HEK293 (cell line): ENCODE measurements around the gene CREG2.

ENCODE experiments used
- CTCF ChIA-PET: fragments of 350-600 bp; formaldehyde crosslinking; extraction: SDS; loops from one replicate; lab custom pipeline; 2021; ENCODE audit warnings: antibody characterized with exemption; lab: Yijun Ruan, JAX
- POLR2A ChIA-PET: fragments of 300-600 bp; formaldehyde crosslinking; extraction: SDS; loops from one replicate; lab custom pipeline; 2020; ENCODE audit warnings: antibody characterized with exemption, inconsistent platforms; lab: Yijun Ruan, JAX
- H3K27ac ChIP-seq: fragments of 200-500 bp; sonication (Bioruptor generic); 2 replicates; pipeline ENCODE4 v1.5.1; 2014; ENCODE audit warnings: low read depth, low read length, control low read depth, inconsistent platforms; ENCODE audit errors: extremely low read depth
- H3K36me3 ChIP-seq, 2 experiments: fragments of 200-500 bp in 1 of 2; sonication (Bioruptor generic) in 1 of 2; 1 replicate in 1 of 2; 2 replicates in 1 of 2; pipeline ENCODE4 v1.5.1; 2014 to 2017; ENCODE audit warnings: inconsistent platforms in 2 of 2, low read length in 2 of 2; ENCODE audit not compliant: control insufficient read depth in 2 of 2, insufficient read depth in 1 of 2
- H3K4me1 ChIP-seq: fragments of 200-500 bp; sonication (Bioruptor generic); 2 replicates; pipeline ENCODE4 v1.5.1; 2014; ENCODE audit warnings: mild to moderate bottlenecking, low read length, inconsistent platforms; ENCODE audit not compliant: control insufficient read depth, insufficient read depth
- H3K4me3 ChIP-seq: 2 replicates; pipeline ENCODE4 v1.5.1; 2011; ENCODE audit warnings: low read depth, mild to moderate bottlenecking, control low read depth, low read length, moderate library complexity
- H3K9me3 ChIP-seq: fragments of 200-500 bp; sonication (Bioruptor generic); 2 replicates; pipeline ENCODE4 v1.5.1; 2014; ENCODE audit warnings: low read depth, low read length, inconsistent platforms; ENCODE audit not compliant: control insufficient read depth, insufficient read depth
- EGR2 ChIP-seq: fragments of 450-650 bp; formaldehyde crosslinking; IDR thresholded peaks from 2 replicates; pipeline ENCODE4 v1.5.1; 2016; ENCODE audit warnings: low read depth, missing biosample characterization, missing genetic modification characterization
- FEZF1 ChIP-seq: fragments of 450-650 bp; formaldehyde crosslinking; IDR thresholded peaks from 2 replicates; pipeline ENCODE4 v1.5.1; 2016; ENCODE audit warnings: missing biosample characterization, missing genetic modification characterization
- GLIS1 ChIP-seq: fragments of 450-650 bp; formaldehyde crosslinking; IDR thresholded peaks from 2 replicates; pipeline ENCODE4 v1.5.1; 2016; ENCODE audit warnings: missing biosample characterization, missing genetic modification characterization
- HOXD13 ChIP-seq: sonication (generic); formaldehyde crosslinking; IDR thresholded peaks from 2 replicates; pipeline ENCODE4 v1.8.0; 2022; ENCODE audit warnings: missing genetic modification reagents, borderline replicate concordance
- KLF8 ChIP-seq: fragments of 450-650 bp; formaldehyde crosslinking; IDR thresholded peaks from 2 replicates; pipeline ENCODE4 v1.5.1; 2016; ENCODE audit warnings: missing biosample characterization, missing genetic modification characterization
- KLF9 ChIP-seq: fragments of 450-650 bp; formaldehyde crosslinking; IDR thresholded peaks from 2 replicates; pipeline ENCODE4 v1.5.1; 2016; ENCODE audit warnings: missing biosample characterization, missing genetic modification characterization, low read depth
- MYNN ChIP-seq: fragments of 450-650 bp; formaldehyde crosslinking; IDR thresholded peaks from 2 replicates; pipeline ENCODE4 v1.5.1; 2016; ENCODE audit warnings: missing biosample characterization, missing genetic modification characterization, borderline replicate concordance
- MZF1 ChIP-seq: fragments of 450-650 bp; formaldehyde crosslinking; IDR thresholded peaks from 2 replicates; pipeline ENCODE4 v1.5.1; 2017; ENCODE audit warnings: missing biosample characterization, missing genetic modification characterization, borderline replicate concordance
- WT1 ChIP-seq: fragments of 450-650 bp; formaldehyde crosslinking; IDR thresholded peaks from 2 replicates; pipeline ENCODE4 v1.5.1; 2016; ENCODE audit warnings: missing biosample characterization, missing genetic modification characterization
- ZFP37 ChIP-seq: fragments of 450-650 bp; formaldehyde crosslinking; IDR thresholded peaks from 2 replicates; pipeline ENCODE4 v1.5.1; 2016; ENCODE audit warnings: missing biosample characterization, missing genetic modification characterization
- ZIC2 ChIP-seq: fragments of 450-650 bp; formaldehyde crosslinking; IDR thresholded peaks from 2 replicates; pipeline ENCODE4 v1.5.1; 2016; ENCODE audit warnings: missing biosample characterization, missing genetic modification characterization
- ZNF132 ChIP-seq: fragments of 450-650 bp; formaldehyde crosslinking; IDR thresholded peaks from 2 replicates; pipeline ENCODE4 v1.5.1; 2017; ENCODE audit warnings: missing biosample characterization, missing genetic modification characterization, borderline replicate concordance
- ZNF138 ChIP-seq: fragments of 450-650 bp; formaldehyde crosslinking; IDR thresholded peaks from 2 replicates; pipeline ENCODE4 v1.5.1; 2016; ENCODE audit warnings: missing biosample characterization, missing genetic modification characterization, borderline replicate concordance
- ZNF146 ChIP-seq: fragments of 450-650 bp; formaldehyde crosslinking; IDR thresholded peaks from 2 replicates; pipeline ENCODE4 v1.5.1; 2016; ENCODE audit warnings: missing biosample characterization, missing genetic modification characterization
- ZNF155 ChIP-seq: fragments of 450-650 bp; formaldehyde crosslinking; IDR thresholded peaks from 2 replicates; pipeline ENCODE4 v1.5.1; 2016; ENCODE audit warnings: missing biosample characterization, missing genetic modification characterization
- ZNF16 ChIP-seq: fragments of 450-650 bp; formaldehyde crosslinking; IDR thresholded peaks from 2 replicates; pipeline ENCODE4 v1.5.1; 2016; ENCODE audit warnings: low read depth, missing biosample characterization, missing genetic modification characterization
- ZNF211 ChIP-seq: fragments of 450-650 bp; formaldehyde crosslinking; IDR thresholded peaks from 2 replicates; pipeline ENCODE4 v1.5.1; 2016; ENCODE audit warnings: low read depth, missing biosample characterization, missing genetic modification characterization
- ZNF223 ChIP-seq: fragments of 450-650 bp; formaldehyde crosslinking; IDR thresholded peaks from 2 replicates; pipeline ENCODE4 v1.5.1; 2016; ENCODE audit warnings: missing biosample characterization, missing genetic modification characterization
- ZNF274 ChIP-seq, 2 experiments: fragments of 200-500 bp in 1 of 2; fragments of 450-650 bp in 1 of 2; sonication (Bioruptor generic) in 1 of 2; formaldehyde crosslinking in 1 of 2; IDR thresholded peaks; 2 replicates each; pipeline versions ENCODE4 v1.5.1 to v1.6.1; 2014 to 2016; ENCODE audit warnings: borderline replicate concordance in 1 of 2, inconsistent platforms in 1 of 2, low read length in 1 of 2, missing biosample characterization in 1 of 2, missing genetic modification characterization in 1 of 2
- ZNF341 ChIP-seq: fragments of 450-650 bp; formaldehyde crosslinking; IDR thresholded peaks from 2 replicates; pipeline ENCODE4; 2016; ENCODE audit warnings: low read depth, missing biosample characterization, missing genetic modification characterization
- ZNF404 ChIP-seq: fragments of 450-650 bp; formaldehyde crosslinking; IDR thresholded peaks from 2 replicates; pipeline ENCODE4 v1.5.1; 2017; ENCODE audit warnings: missing biosample characterization, missing genetic modification characterization
- ZNF514 ChIP-seq: fragments of 450-650 bp; formaldehyde crosslinking; IDR thresholded peaks from 2 replicates; pipeline ENCODE4 v1.5.1; 2016; ENCODE audit warnings: missing biosample characterization, missing genetic modification characterization
- ZNF549 ChIP-seq: fragments of 450-650 bp; IDR thresholded peaks from 2 replicates; pipeline ENCODE4 v1.5.1; 2018; ENCODE audit warnings: missing biosample characterization, missing genetic modification characterization, mild to moderate bottlenecking, inconsistent platforms, moderate library complexity
- ZNF560 ChIP-seq: fragments of 450-650 bp; formaldehyde crosslinking; IDR thresholded peaks from 2 replicates; pipeline ENCODE4 v1.5.1; 2017; ENCODE audit warnings: missing biosample characterization, missing genetic modification characterization, borderline replicate concordance
- ZNF792 ChIP-seq: fragments of 450-650 bp; formaldehyde crosslinking; IDR thresholded peaks from 2 replicates; pipeline ENCODE4 v1.5.1; 2016; ENCODE audit warnings: missing biosample characterization, missing genetic modification characterization
- ZNF837 ChIP-seq: fragments of 450-650 bp; formaldehyde crosslinking; IDR thresholded peaks from 2 replicates; pipeline ENCODE4 v1.5.1; 2016; ENCODE audit warnings: missing biosample characterization, missing genetic modification characterization
- TF ChIP-seq, protein P1 (sequence below): fragments of 450-650 bp; formaldehyde crosslinking; optimal IDR thresholded peaks from 2 replicates; pipeline ENCODE3; 2016; ENCODE audit warnings: missing biosample characterization, mild to moderate bottlenecking, missing genetic modification characterization
- TF ChIP-seq, protein P2 (sequence below): fragments of 450-650 bp; formaldehyde crosslinking; IDR thresholded peaks from 2 replicates; pipeline ENCODE4 v1.5.1; 2017; ENCODE audit warnings: missing biosample characterization, missing genetic modification characterization
- TF ChIP-seq, protein P3 (sequence below): fragments of 450-650 bp; formaldehyde crosslinking; IDR thresholded peaks from 2 replicates; pipeline ENCODE4 v1.5.1; 2016; ENCODE audit warnings: missing biosample characterization, missing genetic modification characterization

Gene CREG2

DNA sequence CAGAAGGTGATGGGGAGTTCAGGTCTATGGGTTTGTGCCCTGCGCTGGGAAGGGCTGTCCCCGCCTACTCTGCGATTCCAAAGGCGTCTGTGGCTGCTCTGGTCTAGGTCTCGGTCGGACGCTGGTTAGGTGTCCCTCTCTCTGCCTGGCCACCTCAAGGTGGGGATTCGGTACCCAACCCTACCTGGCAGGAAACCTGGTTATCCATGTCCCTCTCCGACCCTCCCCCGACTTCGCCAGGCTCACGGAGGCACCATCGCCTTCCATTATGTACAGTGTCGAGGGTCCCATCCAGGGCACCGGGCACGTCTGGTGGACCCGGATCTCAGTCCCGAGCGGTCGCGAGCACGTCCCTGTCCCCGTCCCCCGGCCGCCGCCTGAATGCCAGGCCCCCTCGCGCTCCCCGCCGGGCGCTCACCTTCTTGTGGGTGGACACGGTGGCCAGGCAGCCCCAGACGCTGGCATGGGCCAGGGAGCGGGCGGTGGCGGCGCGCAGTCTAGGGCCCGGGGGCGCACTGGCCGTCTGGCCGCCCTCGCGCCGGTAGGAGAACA, 628 bp downstream of the CREG2 start (continued):
- TF ChIP-seq ZNF341 (tag by site-specific recombination) = no peak
- TF ChIP-seq, protein P1, sequence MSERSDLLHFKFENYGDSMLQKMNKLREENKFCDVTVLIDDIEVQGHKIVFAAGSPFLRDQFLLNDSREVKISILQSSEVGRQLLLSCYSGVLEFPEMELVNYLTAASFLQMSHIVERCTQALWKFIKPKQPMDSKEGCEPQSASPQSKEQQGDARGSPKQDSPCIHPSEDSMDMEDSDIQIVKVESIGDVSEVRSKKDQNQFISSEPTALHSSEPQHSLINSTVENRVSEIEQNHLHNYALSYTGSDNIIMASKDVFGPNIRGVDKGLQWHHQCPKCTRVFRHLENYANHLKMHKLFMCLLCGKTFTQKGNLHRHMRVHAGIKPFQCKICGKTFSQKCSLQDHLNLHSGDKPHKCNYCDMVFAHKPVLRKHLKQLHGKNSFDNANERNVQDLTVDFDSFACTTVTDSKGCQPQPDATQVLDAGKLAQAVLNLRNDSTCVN = peak; percentile 66
- no peak for TF ChIP-seq ZNF514

- TF ChIP-seq ZNF792 (no peak), ZFP37 (tag by site-specific recombination) (no peak), ZNF16 (tag by site-specific recombination) (no peak), WT1 (tag by site-specific recombination) (no peak), ZIC2 (tag by site-specific recombination) (no peak), ZNF155 (no peak), MYNN (tag by site-specific recombination) (no peak), ZNF837 (no peak), HOXD13 (CRISPR knock-in tag) (no peak), EGR2 (tag by site-specific recombination) (no peak), MZF1 (tag by site-specific recombination) (no peak)
- TF ChIP-seq, protein P2, sequence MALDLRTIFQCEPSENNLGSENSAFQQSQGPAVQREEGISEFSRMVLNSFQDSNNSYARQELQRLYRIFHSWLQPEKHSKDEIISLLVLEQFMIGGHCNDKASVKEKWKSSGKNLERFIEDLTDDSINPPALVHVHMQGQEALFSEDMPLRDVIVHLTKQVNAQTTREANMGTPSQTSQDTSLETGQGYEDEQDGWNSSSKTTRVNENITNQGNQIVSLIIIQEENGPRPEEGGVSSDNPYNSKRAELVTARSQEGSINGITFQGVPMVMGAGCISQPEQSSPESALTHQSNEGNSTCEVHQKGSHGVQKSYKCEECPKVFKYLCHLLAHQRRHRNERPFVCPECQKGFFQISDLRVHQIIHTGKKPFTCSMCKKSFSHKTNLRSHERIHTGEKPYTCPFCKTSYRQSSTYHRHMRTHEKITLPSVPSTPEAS = no peak
- no peak overlapping the region for H3K4me3 ChIP-seq
- no peak overlapping the region for H3K27ac ChIP-seq
- POLR2A ChIA-PET = no interaction called here
- H3K36me3 ChIP-seq = no peaks in the 10 kb centered on the region
- CTCF ChIA-PET = interaction anchor here (1.2 kb wide), 1 partner anchor 33 kb away, joined by 3 read pairs; no protein-coding TSS in a partner anchor
- no peaks in the 10 kb centered on the region for H3K4me1 ChIP-seq
- no peaks in the 10 kb centered on the region for H3K9me3 ChIP-seq
Measured at GRCh38 chr2:101383016-101383541, 4.2 kb downstream of the CREG2 start.

DNA sequence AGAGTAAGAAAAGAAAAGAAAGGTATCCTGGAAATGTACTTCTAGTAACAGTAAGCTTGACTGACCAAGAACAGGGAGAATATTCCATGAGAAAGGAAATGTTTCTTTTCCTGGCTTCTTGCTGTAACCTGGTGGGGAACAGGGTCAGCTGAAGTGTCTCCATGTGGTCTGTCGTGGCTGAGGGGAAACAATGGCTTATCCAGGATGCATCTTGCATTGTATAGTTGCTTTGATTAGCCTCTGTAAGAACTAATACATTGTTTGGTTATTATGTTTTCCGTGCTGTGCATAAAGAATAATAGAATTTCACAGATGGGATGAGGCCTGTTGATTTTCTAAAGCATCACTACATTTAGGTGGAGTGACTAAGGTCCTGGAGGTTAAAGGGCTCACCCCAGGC, 4.9 kb downstream of the CREG2 start:
- Histone ChIP-seq H3K27ac (no peak overlapping the region), H3K4me1 (no peaks in the 10 kb centered on the region), H3K4me3 (no peak overlapping the region), H3K36me3 (no peaks in the 10 kb centered on the region), H3K9me3 (no peaks in the 10 kb centered on the region)
- ChIA-PET CTCF (interaction anchor here (1.2 to 1.3 kb wide), 2 partner anchors 32 to 33 kb away, joined by 3 to 5 read pairs; no protein-coding TSS in a partner anchor), POLR2A (no interaction called here)
- TF ChIP-seq ZNF223 (tag by site-specific recombination) = no peak
- TF ChIP-seq ZFP37 (tag by site-specific recombination) = no peak
- TF ChIP-seq KLF9 = no peak
- no peak for TF ChIP-seq GLIS1
- no peak for TF ChIP-seq ZNF274 (IDR thresholded peaks at IDR 0.05; ENCODE audit: low read length)
- no peak for TF ChIP-seq ZNF274 (tag by site-specific recombination; IDR thresholded peaks at IDR 0.05; ENCODE audit: borderline replicate concordance)
- no peak for TF ChIP-seq FEZF1
- no peak for TF ChIP-seq ZNF549 (tag by site-specific recombination)
- no peak for TF ChIP-seq ZNF138 (tag by site-specific recombination)
- no peak for TF ChIP-seq ZNF146
- TF ChIP-seq ZNF560 = no peak
- no peak for TF ChIP-seq ZNF132 (tag by site-specific recombination)
- TF ChIP-seq, protein P3, sequence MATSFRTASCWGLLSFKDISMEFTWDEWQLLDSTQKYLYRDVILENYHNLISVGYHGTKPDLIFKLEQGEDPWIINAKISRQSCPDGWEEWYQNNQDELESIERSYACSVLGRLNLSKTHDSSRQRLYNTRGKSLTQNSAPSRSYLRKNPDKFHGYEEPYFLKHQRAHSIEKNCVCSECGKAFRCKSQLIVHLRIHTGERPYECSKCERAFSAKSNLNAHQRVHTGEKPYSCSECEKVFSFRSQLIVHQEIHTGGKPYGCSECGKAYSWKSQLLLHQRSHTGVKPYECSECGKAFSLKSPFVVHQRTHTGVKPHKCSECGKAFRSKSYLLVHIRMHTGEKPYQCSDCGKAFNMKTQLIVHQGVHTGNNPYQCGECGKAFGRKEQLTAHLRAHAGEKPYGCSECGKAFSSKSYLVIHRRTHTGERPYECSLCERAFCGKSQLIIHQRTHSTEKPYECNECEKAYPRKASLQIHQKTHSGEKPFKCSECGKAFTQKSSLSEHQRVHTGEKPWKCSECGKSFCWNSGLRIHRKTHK (tag by site-specific recombination) = no peak
- TF ChIP-seq KLF8 = no peak
- no peak for TF ChIP-seq ZNF211 (tag by site-specific recombination)
- TF ChIP-seq ZNF404 = no peak
